ENCODE measurements around the gene SLC46A1.

SLC46A1 gene

GRCh38 chr17:28348979-28349378, 57.0 kb downstream of the SLC46A1 start:
- DNase-seq = no peak

- no peak for DNase-seq
These were observed 58.6 kb downstream of the SLC46A1 start for GRCh38 chr17:28347261-28347891.

- DNase-seq = no peak
These were observed 59.2 kb downstream of the SLC46A1 start for GRCh38 chr17:28346746-28347246.

GRCh38 chr17:28346199-28346580, 59.8 kb downstream of the SLC46A1 start:
- DNase-seq = no peak

- DNase-seq = no peak
These were observed 60.4 kb downstream of the SLC46A1 start for GRCh38 chr17:28345419-28346198.

Measured in activated CD4-positive, alpha-beta T cell treated with anti-CD3 and anti-CD28 coated beads, Interleukin-2, amount 50 U/mL, for 1 hour (primary cell).